ENCODE data around the gene GRM8.

DNA sequence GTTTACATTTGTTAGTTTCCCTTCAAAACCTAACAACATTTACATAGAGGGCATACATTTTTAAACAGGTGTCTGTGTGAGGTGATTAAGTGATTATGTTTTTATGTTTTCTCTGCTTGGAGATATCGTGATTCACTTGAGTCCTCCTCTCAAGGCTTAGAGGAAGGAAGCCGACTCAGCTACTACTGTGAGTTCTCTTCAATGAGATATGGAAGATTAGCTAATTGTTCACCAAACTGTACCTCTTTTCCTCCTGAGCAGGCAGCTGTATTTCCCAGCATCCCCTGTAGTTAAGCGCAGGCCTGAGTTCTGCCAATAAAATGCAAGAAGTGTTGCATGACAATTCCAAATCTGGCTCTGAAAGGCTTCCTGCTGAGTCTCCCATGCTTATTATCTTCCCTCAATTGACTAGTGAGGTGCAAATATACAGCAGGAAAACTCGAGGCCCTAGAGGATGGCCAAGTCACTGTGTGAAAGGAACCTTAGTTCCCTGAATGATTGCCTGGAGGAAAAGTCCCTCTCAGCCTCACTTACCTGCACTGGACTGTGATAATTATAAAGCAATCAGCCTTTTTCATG is 528.7 kb downstream of the GRM8 start:
- TF ChIP-seq EZH2 (IDR thresholded peaks at IDR 0.05; ENCODE audit: insufficient read depth, poor library complexity, severe bottlenecking): no peak
- no peak for TF ChIP-seq EZH2phosphoT487 (IDR thresholded peaks at IDR 0.05; ENCODE audit: insufficient read depth, low read depth)

Measured in GM23248 (cell line).